Measurements from ENCODE around the gene DST. TPM values are rescaled to one million over a fixed set of nuclear protein-coding genes. Genes with fewer than 3 reads are reported as not detected.

The DST gene
- total and polyA plus RNA-seq, 11 donors = 107 to 607 (median 366) TPM

DNA sequence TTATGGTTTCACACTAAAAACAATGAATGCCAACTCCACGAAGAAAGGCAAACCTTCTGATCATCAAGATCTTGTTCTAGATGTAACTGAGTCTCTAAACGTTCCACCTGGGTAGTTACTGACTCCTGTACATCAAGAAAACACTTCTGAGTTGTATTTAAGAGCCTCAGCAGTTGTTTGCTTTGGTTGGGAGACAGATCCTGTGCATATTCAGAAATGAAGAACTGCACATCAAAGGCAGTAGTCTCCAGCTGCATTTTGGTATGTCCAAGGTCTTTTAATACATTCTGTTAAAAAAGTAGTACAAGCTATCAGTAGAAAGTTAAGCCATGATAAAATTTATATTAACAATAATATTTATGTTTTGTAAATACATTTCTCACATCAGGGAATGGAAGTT lies 41.3 kb downstream of the DST start:
- TF ChIP-seq, protein P1, sequence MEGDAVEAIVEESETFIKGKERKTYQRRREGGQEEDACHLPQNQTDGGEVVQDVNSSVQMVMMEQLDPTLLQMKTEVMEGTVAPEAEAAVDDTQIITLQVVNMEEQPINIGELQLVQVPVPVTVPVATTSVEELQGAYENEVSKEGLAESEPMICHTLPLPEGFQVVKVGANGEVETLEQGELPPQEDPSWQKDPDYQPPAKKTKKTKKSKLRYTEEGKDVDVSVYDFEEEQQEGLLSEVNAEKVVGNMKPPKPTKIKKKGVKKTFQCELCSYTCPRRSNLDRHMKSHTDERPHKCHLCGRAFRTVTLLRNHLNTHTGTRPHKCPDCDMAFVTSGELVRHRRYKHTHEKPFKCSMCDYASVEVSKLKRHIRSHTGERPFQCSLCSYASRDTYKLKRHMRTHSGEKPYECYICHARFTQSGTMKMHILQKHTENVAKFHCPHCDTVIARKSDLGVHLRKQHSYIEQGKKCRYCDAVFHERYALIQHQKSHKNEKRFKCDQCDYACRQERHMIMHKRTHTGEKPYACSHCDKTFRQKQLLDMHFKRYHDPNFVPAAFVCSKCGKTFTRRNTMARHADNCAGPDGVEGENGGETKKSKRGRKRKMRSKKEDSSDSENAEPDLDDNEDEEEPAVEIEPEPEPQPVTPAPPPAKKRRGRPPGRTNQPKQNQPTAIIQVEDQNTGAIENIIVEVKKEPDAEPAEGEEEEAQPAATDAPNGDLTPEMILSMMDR (IDR thresholded peaks at IDR 0.05) = no peak
- TF ChIP-seq POLR2A (IDR thresholded peaks at IDR 0.05) = no peak
- Histone ChIP-seq H3K4me1 (no peaks in the 10 kb centered on the region), H3K36me3 (peaks cover 0 to 99% (median 60%) of the 10 kb centered on the region in 9 donors), H3K4me3 (no peak overlapping the region), H3K27me3 (no peaks in the 10 kb centered on the region), H3K27ac (no peak overlapping the region), H3K9me3 (no peaks in the 10 kb centered on the region)
- no peak for ATAC-seq
- WGBS, 4 donors = 73 to 81% (median 77%) methylated on average over 2 of the region's 2 CpGs
- intact Hi-C loops (cut with DNase I) = no loop called here
- no peak for DNase-seq

GRCh38 chr6:56595490-56596122 lies 47.1 kb downstream of the DST start:
- Histone ChIP-seq H3K4me1 (peaks cover 0 to 28% (median 0%) of the 10 kb centered on the region in 12 donors), H3K4me3 (no peak overlapping the region), H3K36me3 (peaks cover 0 to 100% (median 64%) of the 10 kb centered on the region in 9 donors), H3K27ac (peak overlapping the region in 1 of 12 donors; percentile 50), H3K27me3 (no peaks in the 10 kb centered on the region), H3K9me3 (no peaks in the 10 kb centered on the region)
- intact Hi-C loops (cut with DNase I) = loop anchor here in 4 of 10 donors (2.0 to 10.0 kb wide), 3 partner anchors 131 to 237 kb away; no protein-coding TSS in a partner anchor
- WGBS, 4 donors = 50 to 55% (median 52%) methylated on average over 6 of the region's 6 CpGs
- ATAC-seq (peak; percentile 35 to 75 (median 66)), DNase-seq (peak in 1 of 5 donors; percentile 44)
- TF ChIP-seq, protein P1 (IDR thresholded peaks at IDR 0.05) = peak; percentile 49 to 71 (median 59)
- TF ChIP-seq POLR2A (IDR thresholded peaks at IDR 0.05) = no peak

DNA sequence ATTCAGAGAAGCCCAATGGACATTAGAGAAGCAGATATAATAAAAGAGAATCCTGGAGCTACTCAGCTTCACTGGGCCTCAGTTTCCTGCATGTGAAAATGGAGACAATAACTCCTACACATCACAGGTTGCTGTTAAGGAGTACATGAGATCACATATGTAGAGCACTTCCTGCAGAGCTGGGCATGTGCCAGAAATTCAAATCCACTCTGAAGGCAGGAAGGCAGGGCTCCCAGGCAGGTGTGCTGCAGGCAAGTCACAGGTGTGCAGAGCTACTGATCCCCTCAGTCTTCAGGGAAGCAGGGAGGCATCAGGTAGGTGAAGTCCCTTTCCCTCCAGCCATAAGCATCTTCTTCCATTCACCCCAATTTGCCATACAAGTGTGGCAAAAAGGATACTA lies 48.0 kb downstream of the DST start:
- Histone ChIP-seq H3K27ac (no peak overlapping the region), H3K4me1 (peaks cover 0 to 28% (median 0%) of the 10 kb centered on the region in 12 donors), H3K36me3 (peaks cover 0 to 100% (median 57%) of the 10 kb centered on the region in 9 donors), H3K27me3 (no peaks in the 10 kb centered on the region), H3K4me3 (no peak overlapping the region), H3K9me3 (no peaks in the 10 kb centered on the region)
- intact Hi-C loops (cut with DNase I) = loop anchor here in 6 of 10 donors (2.0 to 10.0 kb wide), 4 partner anchors 130 to 236 kb away; no protein-coding TSS in a partner anchor
- DNase-seq = no peak
- ATAC-seq = peak in 1 of 4 donors; percentile 14
- TF ChIP-seq POLR2A (IDR thresholded peaks at IDR 0.05) = no peak
- TF ChIP-seq, protein P1 (IDR thresholded peaks at IDR 0.05) = no peak

DNA sequence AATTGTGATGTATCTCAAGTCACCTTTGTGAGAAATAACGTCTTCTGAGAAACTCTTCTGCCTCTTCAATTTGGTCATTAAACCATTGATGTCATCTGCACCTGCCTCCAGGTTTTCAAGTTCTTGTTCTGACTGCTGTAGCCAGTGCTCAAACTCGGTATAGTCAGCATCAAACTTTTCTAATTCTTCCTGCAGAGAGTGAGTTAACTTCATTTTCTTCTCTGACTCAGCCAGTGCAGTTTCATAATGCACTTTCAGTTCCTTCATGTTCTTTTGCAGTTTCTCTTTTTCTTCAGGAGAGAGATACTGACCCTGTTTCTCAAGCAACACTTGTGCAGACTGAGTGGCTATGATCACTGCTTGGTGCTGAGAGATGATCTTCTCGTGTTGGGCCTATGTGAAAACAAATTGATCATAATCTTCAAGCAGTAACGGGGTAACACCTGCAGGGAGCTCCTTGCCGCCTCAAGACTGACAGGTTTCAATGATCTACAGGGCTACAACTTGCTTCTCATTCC lies 48.8 kb downstream of the DST start:
- intact Hi-C loops (cut with DNase I) = loop anchor here (1.0 to 10.0 kb wide), 6 partner anchors 129 to 235 kb away; no protein-coding TSS in a partner anchor

More for the DNA sequence above, 48.8 kb downstream of the DST start:
- ATAC-seq (peak in 3 of 4 donors; percentile 24 to 63 (median 29)), DNase-seq (no peak)
- Histone ChIP-seq H3K9me3 (no peaks in the 10 kb centered on the region), H3K27me3 (no peaks in the 10 kb centered on the region), H3K4me3 (no peak overlapping the region), H3K4me1 (peaks cover 0 to 28% (median 0%) of the 10 kb centered on the region in 12 donors), H3K27ac (peak overlapping the region in 2 of 12 donors; percentile 6 to 42), H3K36me3 (peaks cover 0 to 100% (median 52%) of the 10 kb centered on the region in 9 donors)
- WGBS, 4 donors = 72 to 76% (median 72%) methylated on average over 5 of the region's 5 CpGs
- TF ChIP-seq, protein P1 (IDR thresholded peaks at IDR 0.05) = no peak
- TF ChIP-seq POLR2A (IDR thresholded peaks at IDR 0.05) = no peak

Measured in heart left ventricle (tissue), 16 donors.